Esophagus muscularis mucosa (tissue), 4 donors: Measurements from ENCODE around the gene AATK. TPM values are rescaled to one million over a fixed set of nuclear protein-coding genes. Genes with fewer than 3 reads are reported as not detected.

Experiments
- DNase-seq: peaks from one replicate; pipeline ENCODE4 v3.0.0-alpha.2; 2017; ENCODE audit errors: extremely low spot score
- H3K27ac ChIP-seq, 4 donors: fragments of 200-600 bp; sonication (generic); replicated peaks in 1 of 4; 1 replicate in 3 of 4; 2 replicates in 1 of 4; pipeline ENCODE4 v1.5.1; 2016 to 2019; ENCODE audit warnings: mild to moderate bottlenecking in 1 of 4
- H3K27me3 ChIP-seq, 4 donors: fragments of 200-600 bp; sonication (generic); one replicate each; pipeline versions ENCODE4 v1.5.1 to v1.6.0; 2016 to 2019
- H3K36me3 ChIP-seq, 4 donors: fragments of 200-600 bp; sonication (generic); one replicate each; pipeline ENCODE4 v1.5.1; 2016 to 2019
- H3K4me1 ChIP-seq, 4 donors: fragments of 200-600 bp; sonication (generic); one replicate each; pipeline ENCODE4 v1.5.1; 2016 to 2019
- H3K4me3 ChIP-seq, 4 donors: fragments of 200-600 bp; sonication (generic); 1 replicate in 2 of 4; 2 replicates in 2 of 4; pipeline ENCODE4 v1.5.1; 2016 to 2019; ENCODE audit warnings: mild to moderate bottlenecking in 4 of 4, moderate library complexity in 1 of 4
- H3K9me3 ChIP-seq, 4 donors: fragments of 200-600 bp; sonication (generic); 1 replicate in 3 of 4; 2 replicates in 1 of 4; pipeline ENCODE4 v1.5.1; 2016 to 2019
- CTCF ChIP-seq, 3 experiments: fragments of 200-600 bp in 2 of 3; fragments of 450-650 bp in 1 of 3; sonication (generic) in 2 of 3; IDR thresholded peaks; one replicate each; pipeline ENCODE4 v1.5.1; 2017 to 2019; ENCODE audit warnings: antibody characterized with exemption in 3 of 3, mild to moderate bottlenecking in 2 of 3, moderate library complexity in 1 of 3
- EP300 ChIP-seq: sonication (generic); formaldehyde crosslinking; IDR thresholded peaks from one replicate; pipeline ENCODE4 v1.6.1; 2017; ENCODE audit warnings: antibody characterized with exemption
- POLR2A ChIP-seq: fragments of 450-650 bp; IDR thresholded peaks from one replicate; pipeline ENCODE4 v1.6.1; 2017; ENCODE audit warnings: antibody characterized with exemption, moderate library complexity, mild to moderate bottlenecking, low read depth
- POLR2AphosphoS5 ChIP-seq, 2 donors: sonication (generic); formaldehyde crosslinking; IDR thresholded peaks; one replicate each; pipeline ENCODE4 v1.6.1; 2017; ENCODE audit warnings: antibody characterized with exemption in 2 of 2
- WGBS: methylation state at CpG from one replicate; pipeline ENCODE4 v1.1.5; 2018; 5-methylcytosine and 5-hydroxymethylcytosine counted together
- intact Hi-C: fragments of 100-400 bp; cut with DNase I; formaldehyde crosslinking; loops from one replicate; pipeline ENCODE4 v1.15.1; 2023
- total RNA-seq, 4 donors: library from RNA; depleted of rRNA; stranded (reverse); fragments of >200 nt; gene quantifications; one replicate each; pipeline versions ENCODE4 v1.1.0 to v1.2.1, GENCODE V29; 2016

AATK gene
- total RNA-seq, 4 donors from 2014 or later: 13.7 to 24.6 (median 16.0) TPM

- peaks cover 0 to 69% (median 35%) of the 10 kb centered on the region in 4 donors for H3K36me3 ChIP-seq
- TF ChIP-seq EP300: no peak
- no peak for TF ChIP-seq POLR2AphosphoS5 (IDR thresholded peaks at IDR 0.05)
- TF ChIP-seq CTCF (IDR thresholded peaks at IDR 0.05): no peak
- TF ChIP-seq POLR2A: no peak
- 88% methylated on average over 11 of the region's 14 CpGs for WGBS
- no peak overlapping the region for H3K4me3 ChIP-seq
- no peak overlapping the region for H3K27ac ChIP-seq
- H3K27me3 ChIP-seq: no peaks in the 10 kb centered on the region
- H3K4me1 ChIP-seq: peaks cover 7 to 19% (median 11%) of the 10 kb centered on the region in 4 donors
- no peaks in the 10 kb centered on the region for H3K9me3 ChIP-seq
- DNase-seq: no peak
- intact Hi-C loops: loop anchor here (5.0 kb wide), 1 partner anchor 54 kb away; no protein-coding TSS in a partner anchor
Measured at GRCh38 chr17:81195941-81196495, 30.0 kb upstream of the AATK start.

GRCh38 chr17:81194941-81195901 lies 29.2 kb upstream of the AATK start:
- Histone ChIP-seq H3K9me3 (no peaks in the 10 kb centered on the region), H3K27ac (no peak overlapping the region), H3K4me3 (no peak overlapping the region), H3K27me3 (no peaks in the 10 kb centered on the region), H3K36me3 (peaks cover 0 to 75% (median 41%) of the 10 kb centered on the region in 4 donors), H3K4me1 (peaks cover 0 to 19% (median 7%) of the 10 kb centered on the region in 4 donors)
- intact Hi-C loops: loop anchor here (5.0 kb wide), 1 partner anchor 53 kb away; no protein-coding TSS in a partner anchor
- WGBS: 95% methylated on average over 10 of the region's 37 CpGs
- DNase-seq: no peak
- TF ChIP-seq POLR2AphosphoS5 (IDR thresholded peaks at IDR 0.05) (no peak), CTCF (IDR thresholded peaks at IDR 0.05) (no peak), EP300 (no peak), POLR2A (no peak)

- TF ChIP-seq EP300: no peak
- TF ChIP-seq CTCF (IDR thresholded peaks at IDR 0.05): no peak
- TF ChIP-seq POLR2A: no peak
- TF ChIP-seq POLR2AphosphoS5 (IDR thresholded peaks at IDR 0.05): no peak
- intact Hi-C loops: no loop called here
- Histone ChIP-seq H3K9me3 (no peaks in the 10 kb centered on the region), H3K27ac (no peak overlapping the region), H3K4me3 (no peak overlapping the region), H3K27me3 (no peaks in the 10 kb centered on the region), H3K4me1 (peaks cover 0 to 19% (median 7%) of the 10 kb centered on the region in 4 donors), H3K36me3 (peaks cover 0 to 75% (median 43%) of the 10 kb centered on the region in 4 donors)
- DNase-seq: no peak
- WGBS: 78% methylated on average over 11 of the region's 21 CpGs
Measured at GRCh38 chr17:81194225-81194760, 28.3 kb upstream of the AATK start.

GRCh38 chr17:81193470-81194224 lies 27.6 kb upstream of the AATK start:
- Histone ChIP-seq H3K4me1 (peaks cover 0 to 19% (median 4%) of the 10 kb centered on the region in 4 donors), H3K36me3 (peaks cover 0 to 74% (median 38%) of the 10 kb centered on the region in 4 donors), H3K4me3 (no peak overlapping the region), H3K27ac (no peak overlapping the region), H3K9me3 (no peaks in the 10 kb centered on the region), H3K27me3 (no peaks in the 10 kb centered on the region)
- intact Hi-C loops: no loop called here
- TF ChIP-seq POLR2AphosphoS5 (IDR thresholded peaks at IDR 0.05) (no peak), EP300 (no peak), POLR2A (no peak), CTCF (IDR thresholded peaks at IDR 0.05) (no peak)
- 94% methylated on average over 20 of the region's 38 CpGs for WGBS
- DNase-seq: no peak
